SK-N-SH (cell line): ENCODE data around the gene IBTK. TPM values are rescaled to one million over a fixed set of nuclear protein-coding genes. Genes with fewer than 3 reads are reported as not detected.

Source experiments
- CTCF ChIA-PET: fragments of 300-600, 350-600 bp; formaldehyde crosslinking; extraction: SDS; loops from one replicate; lab custom pipeline; 2021; lab: Yijun Ruan, JAX
- POLR2A ChIA-PET: fragments of 350-600 bp; sonication (Branson Sonifier 250); formaldehyde crosslinking; extraction: SDS; loops from one replicate; lab custom pipeline; 2020; ENCODE audit warnings: antibody characterized with exemption, inconsistent platforms; lab: Yijun Ruan, JAX
- DNase-seq: peaks from one replicate; pipeline ENCODE4 v3.0.0; 2012
- H2AFZ ChIP-seq: fragments of 200-600 bp; sonication (generic); 2 replicates; pipeline ENCODE4 v1.8.1; 2016; ENCODE audit warnings: antibody characterized with exemption, mild to moderate bottlenecking, low read depth
- H3F3A ChIP-seq: fragments of 200-600 bp; sonication (generic); replicated peaks from 2 replicates; pipeline ENCODE3; 2016; ENCODE audit warnings: antibody characterized with exemption, mild to moderate bottlenecking; ENCODE audit not compliant: insufficient read depth
- H3K27ac ChIP-seq, 2 experiments: fragments of 200-500 bp in 1 of 2; fragments of 200-600 bp in 1 of 2; sonication (Bioruptor generic) in 1 of 2; sonication (generic), shearing (Covaris generic) in 1 of 2; 2 replicates each; pipeline versions ENCODE4 v1.5.1 to v1.6.1; 2014 to 2016; ENCODE audit warnings: low read depth in 2 of 2, inconsistent platforms in 1 of 2, low read length in 1 of 2, mild to moderate bottlenecking in 1 of 2, mixed read lengths in 1 of 2
- H3K27me3 ChIP-seq: fragments of 200-600 bp; sonication (generic), shearing (Covaris generic); 2 replicates; pipeline ENCODE4 v1.6.1; 2016; ENCODE audit warnings: mixed run types; ENCODE audit not compliant: insufficient read depth
- H3K36me3 ChIP-seq, 2 experiments: fragments of 200-500 bp in 1 of 2; fragments of 200-600 bp in 1 of 2; sonication (Bioruptor generic) in 1 of 2; sonication (generic) in 1 of 2; replicated peaks in 1 of 2; 2 replicates each; pipeline versions ENCODE3 to v1.5.1; 2014 to 2016; ENCODE audit warnings: low read length in 1 of 2, mild to moderate bottlenecking in 1 of 2; ENCODE audit not compliant: insufficient read depth in 2 of 2, control insufficient read depth in 1 of 2
- H3K4me1 ChIP-seq, 2 experiments: fragments of 200-500 bp in 1 of 2; fragments of 200-600 bp in 1 of 2; sonication (Bioruptor generic) in 1 of 2; sonication (generic), shearing (Covaris generic) in 1 of 2; 2 replicates each; pipeline versions ENCODE4 v1.5.1 to v1.6.1; 2014 to 2016; ENCODE audit warnings: low read depth in 1 of 2, low read length in 1 of 2, mixed run types in 1 of 2; ENCODE audit not compliant: insufficient read depth in 2 of 2, control insufficient read depth in 1 of 2
- H3K4me2 ChIP-seq: fragments of 200-600 bp; sonication (generic), shearing (Covaris generic); 2 replicates; pipeline ENCODE4 v1.6.1; 2017; ENCODE audit warnings: mixed run types
- H3K4me3 ChIP-seq, 2 experiments: fragments of 200-500 bp in 1 of 2; fragments of 200-600 bp in 1 of 2; sonication (Bioruptor generic) in 1 of 2; sonication (generic), shearing (Covaris generic) in 1 of 2; 2 replicates each; pipeline versions ENCODE4 v1.5.1 to v1.8.1; 2014 to 2016; ENCODE audit warnings: low read depth in 2 of 2, inconsistent platforms in 1 of 2, low read length in 1 of 2, mild to moderate bottlenecking in 1 of 2, mixed read lengths in 1 of 2, moderate library complexity in 1 of 2
- H3K79me2 ChIP-seq: fragments of 200-600 bp; sonication (generic); 2 replicates; pipeline ENCODE4 v1.8.1; 2017; ENCODE audit warnings: mild to moderate bottlenecking; ENCODE audit not compliant: insufficient read depth
- H3K9ac ChIP-seq: fragments of 200-600 bp; sonication (generic); 2 replicates; pipeline ENCODE4 v1.6.1; 2017; ENCODE audit warnings: mixed run types
- H3K9me2 ChIP-seq: fragments of 200-600 bp; sonication (generic); 2 replicates; pipeline ENCODE4 v1.6.1; 2017; ENCODE audit warnings: mixed run types
- H3K9me3 ChIP-seq: fragments of 200-600 bp; sonication (generic); 2 replicates; pipeline ENCODE4 v1.6.1; 2017; ENCODE audit warnings: mixed run types, mild to moderate bottlenecking, moderate library complexity
- H4K20me1 ChIP-seq: fragments of 200-600 bp; sonication (generic); 2 replicates; pipeline ENCODE4 v1.6.1; 2017; ENCODE audit warnings: mild to moderate bottlenecking, mixed run types; ENCODE audit not compliant: insufficient read depth
- CTCF ChIP-seq: fragments of 200-600 bp; sonication (generic); IDR thresholded peaks from 2 replicates; pipeline ENCODE4 v1.6.1; 2017; ENCODE audit warnings: antibody characterized with exemption, mild to moderate bottlenecking, moderate library complexity
- EP300 ChIP-seq, 2 experiments: IDR thresholded peaks; 2 replicates each; pipeline versions ENCODE4 v1.4.0 to v1.6.1; 2012; ENCODE audit warnings: borderline replicate concordance in 1 of 2, low read depth in 1 of 2, low read length in 1 of 2
- EZH2phosphoT487 ChIP-seq: fragments of 200-600 bp; sonication (generic); IDR thresholded peaks from 2 replicates; pipeline ENCODE4 v1.6.1; 2017; ENCODE audit warnings: low read depth, mixed run types, mild to moderate bottlenecking, antibody characterized with exemption, moderate library complexity, borderline replicate concordance
- FOSL2 ChIP-seq: IDR thresholded peaks from 2 replicates; pipeline ENCODE4 v1.4.0; 2012; ENCODE audit warnings: low read depth, mild to moderate bottlenecking, moderate library complexity, borderline replicate concordance
- FOXJ3 ChIP-seq: sonication (generic); formaldehyde crosslinking; IDR thresholded peaks from 2 replicates; pipeline ENCODE4 v1.5.1; 2020; ENCODE audit warnings: mild to moderate bottlenecking, missing genetic modification reagents
- JUND ChIP-seq: IDR thresholded peaks from 2 replicates; pipeline ENCODE4 v1.4.0; 2012
- MAX ChIP-seq: IDR thresholded peaks from 2 replicates; pipeline ENCODE4 v1.4.0; 2012; ENCODE audit warnings: low read depth
- PBX3 ChIP-seq: IDR thresholded peaks from 2 replicates; pipeline ENCODE4; 2012
- POLR2AphosphoS5 ChIP-seq: IDR thresholded peaks from 2 replicates; pipeline ENCODE4 v1.6.1; 2012; ENCODE audit warnings: low read depth, low read length
- RAD21 ChIP-seq: IDR thresholded peaks from 2 replicates; pipeline ENCODE4 v1.6.1; 2012; ENCODE audit warnings: mild to moderate bottlenecking, low read length
- RFX5 ChIP-seq: IDR thresholded peaks from 2 replicates; pipeline ENCODE4 v1.6.1; 2012; ENCODE audit warnings: mild to moderate bottlenecking, improper control_type of control experiment, low read length
- SMC3 ChIP-seq: IDR thresholded peaks from 2 replicates; pipeline ENCODE4 v1.6.1; 2012; ENCODE audit warnings: low read depth, low read length, improper control_type of control experiment
- USF1 ChIP-seq: IDR thresholded peaks from 2 replicates; pipeline ENCODE4 v1.4.0; 2012; ENCODE audit warnings: low read depth, borderline replicate concordance
- USF2 ChIP-seq: fragments of 150-350 bp; IDR thresholded peaks from 2 replicates; pipeline ENCODE4 v1.6.1; 2017; ENCODE audit warnings: antibody characterized with exemption, low read length, low read depth, borderline replicate concordance
- ZBTB33 ChIP-seq: IDR thresholded peaks from 2 replicates; pipeline ENCODE4 v1.4.0; 2012; ENCODE audit warnings: low read depth, borderline replicate concordance
- WGBS: methylation state at CpG from one replicate; pipeline ENCODE4 v1.1.6; 2017; ENCODE audit warnings: low lambda C conversion rate; 5-methylcytosine and 5-hydroxymethylcytosine counted together
- polyA plus RNA-seq, 3 experiments: library from polyadenylated mRNA; depleted of rRNA; stranded (reverse); fragments of >200 nt; gene quantifications; 2 replicates each; pipeline ENCODE4 v1.2.3, GENCODE V29; 2012
- small RNA-seq, 7 experiments: library from RNA; depleted of rRNA; stranded (forward); fragments of <200 nt; gene quantifications; one replicate each; pipeline ENCODE3, GENCODE V24; 2012

Gene IBTK
- polyA plus RNA-seq, 1 of the 3 experiments (the other 2 are of a cell fraction) = 9.5 TPM

GRCh38 chr6:82123632-82124031, 123.9 kb downstream of the IBTK start:
- Histone ChIP-seq H3K4me3 (no peak overlapping the region), H3K9ac (no peak overlapping the region), H3K9me3 (no peaks in the 10 kb centered on the region), H3F3A (no peaks in the 10 kb centered on the region), H4K20me1 (no peaks in the 10 kb centered on the region), H2AFZ (no peak overlapping the region), H3K27me3 (no peaks in the 10 kb centered on the region), H3K36me3 (no peaks in the 10 kb centered on the region), H3K4me1 (no peaks in the 10 kb centered on the region), H3K27ac (no peak overlapping the region), H3K79me2 (no peaks in the 10 kb centered on the region), H3K4me2 (no peak overlapping the region), H3K9me2 (no peaks in the 10 kb centered on the region)
- CTCF ChIA-PET = no interaction called here
- TF ChIP-seq ZBTB33 (no peak), CTCF (no peak), FOXJ3 (no peak), USF2 (no peak), JUND (no peak), RFX5 (no peak), RAD21 (no peak), MAX (no peak), SMC3 (no peak), EP300 (IDR thresholded peaks at IDR 0.05; ENCODE audit: borderline replicate concordance in 1 of 2, low read depth in 1 of 2, low read length in 1 of 2) (no peak), EZH2phosphoT487 (no peak), USF1 (no peak), PBX3 (no peak), FOSL2 (no peak), POLR2AphosphoS5 (no peak)
- DNase-seq = no peak
- POLR2A ChIA-PET = no interaction called here
- 93% methylated on average over 7 of the region's 7 CpGs for WGBS

Small RNA genes lying within 50 kb of the gene (small RNA-seq; reads per million reads assigned to genes)
- gene RNU6-130P = 0 reads per million in 7 experiments

Other genes starting within 250 kb of the IBTK start
- gene TPBG, start 116.1 kb upstream of the IBTK start, polyA plus RNA-seq (2012; rRNA removed) = 128 and 147 TPM in 2 replicates